ENCODE data around the gene XRCC1. TPM values are rescaled to one million over a fixed set of nuclear protein-coding genes. Genes with fewer than 3 reads are reported as not detected.
A peak's percentile ranks its signal among the peaks of the same experiment; 100 is the strongest.
"Not testable (repeated sequence)": the region's sequence is repeated elsewhere in the genome, so short reads cannot be mapped to it uniquely, and the experiment has no call there.

Gene XRCC1
- total RNA-seq, 2 donors from 2014 or later = 36.9 to 39.5 TPM

GRCh38 chr19:43524922-43525835, 50.1 kb downstream of the XRCC1 start:
- ATAC-seq (peak; percentile 65 to 67), DNase-seq (ENCODE audit: low spot score in 2 of 2) (peak; percentile 42 to 69)
- Mint-ChIP-seq H3K9me3 (no peaks in the 10 kb centered on the region), H3K36me3 (peaks cover 6 to 10% of the 10 kb centered on the region in 2 donors), H3K27ac (peak overlapping the region; percentile 89 to 98)

- not testable (repeated sequence) for H3K27ac Mint-ChIP-seq; ATAC-seq; H3K9me3 Mint-ChIP-seq; H3K36me3 Mint-ChIP-seq; DNase-seq (ENCODE audit: low spot score in 2 of 2)
These were observed 51.6 kb downstream of the XRCC1 start for GRCh38 chr19:43523696-43524095.

GRCh38 chr19:43522929-43523328, 52.4 kb downstream of the XRCC1 start:
- Mint-ChIP-seq H3K27ac (peak overlapping the region; percentile 75), H3K9me3 (no peaks in the 10 kb centered on the region), H3K36me3 (peaks cover 6 to 10% of the 10 kb centered on the region in 2 donors)
- DNase-seq (ENCODE audit: low spot score in 2 of 2) (no peak), ATAC-seq (no peak)

GRCh38 chr19:43519436-43520088, 55.8 kb downstream of the XRCC1 start:
- DNase-seq (ENCODE audit: low spot score in 2 of 2) = peak; percentile 80 to 86
- Mint-ChIP-seq H3K36me3 (peaks cover 0 to 6% of the 10 kb centered on the region in 2 donors), H3K9me3 (no peaks in the 10 kb centered on the region), H3K27ac (peak overlapping the region in 1 of 2 donors; percentile 13)
- peak; percentile 99 to 100 for ATAC-seq

- Mint-ChIP-seq H3K36me3 (peaks cover 0 to 5% of the 10 kb centered on the region in 2 donors), H3K27ac (peak overlapping the region in 1 of 2 donors; percentile 86), H3K9me3 (no peaks in the 10 kb centered on the region)
- ATAC-seq (no peak), DNase-seq (ENCODE audit: low spot score in 2 of 2) (no peak)
These were observed 57.3 kb downstream of the XRCC1 start for GRCh38 chr19:43518051-43518450.

- H3K36me3 Mint-ChIP-seq = peaks cover 5 to 12% of the 10 kb centered on the region in 2 donors
- not testable (repeated sequence) for H3K27ac Mint-ChIP-seq; H3K9me3 Mint-ChIP-seq; DNase-seq (ENCODE audit: low spot score in 2 of 2); ATAC-seq
These were observed 62.9 kb downstream of the XRCC1 start for GRCh38 chr19:43512399-43512798.

GRCh38 chr19:43511324-43511723, 64.0 kb downstream of the XRCC1 start:
- Mint-ChIP-seq H3K36me3 (peaks cover 5 to 13% of the 10 kb centered on the region in 2 donors), H3K27ac (no peak overlapping the region), H3K9me3 (no peaks in the 10 kb centered on the region)
- ATAC-seq (no peak), DNase-seq (ENCODE audit: low spot score in 2 of 2) (no peak)

- no peaks in the 10 kb centered on the region for H3K9me3 Mint-ChIP-seq
- peaks cover 5 to 19% of the 10 kb centered on the region in 2 donors for H3K36me3 Mint-ChIP-seq
- no peak overlapping the region for H3K27ac Mint-ChIP-seq
- DNase-seq (ENCODE audit: low spot score in 2 of 2) (no peak), ATAC-seq (no peak)
These were observed 64.6 kb downstream of the XRCC1 start for GRCh38 chr19:43510713-43511112.

- no peaks in the 10 kb centered on the region for H3K9me3 Mint-ChIP-seq
- DNase-seq (ENCODE audit: low spot score in 2 of 2) = no peak
- peak overlapping the region in 1 of 2 donors; percentile 81 for H3K27ac Mint-ChIP-seq
- H3K36me3 Mint-ChIP-seq = peaks cover 11 to 20% of the 10 kb centered on the region in 2 donors
- ATAC-seq = no peak
These were observed 67.4 kb downstream of the XRCC1 start for GRCh38 chr19:43507880-43508279.

- Mint-ChIP-seq H3K9me3 (no peaks in the 10 kb centered on the region), H3K36me3 (peaks cover 13 to 20% of the 10 kb centered on the region in 2 donors), H3K27ac (peak overlapping the region in 1 of 2 donors; percentile 26)
- ATAC-seq (no peak), DNase-seq (ENCODE audit: low spot score in 2 of 2) (no peak)
These were observed 68.7 kb downstream of the XRCC1 start for GRCh38 chr19:43506629-43507028.

- Mint-ChIP-seq H3K9me3 (no peaks in the 10 kb centered on the region), H3K27ac (peak overlapping the region in 1 of 2 donors; percentile 26), H3K36me3 (peaks cover 13 to 17% of the 10 kb centered on the region in 2 donors)
- DNase-seq (ENCODE audit: low spot score in 2 of 2) = no peak
- no peak for ATAC-seq
These were observed 69.4 kb downstream of the XRCC1 start for GRCh38 chr19:43505941-43506340.

- peaks cover 13 to 14% of the 10 kb centered on the region in 2 donors for H3K36me3 Mint-ChIP-seq
- DNase-seq (ENCODE audit: low spot score in 2 of 2) (no peak), ATAC-seq (no peak)
- H3K27ac Mint-ChIP-seq = peak overlapping the region in 1 of 2 donors; percentile 93
- no peaks in the 10 kb centered on the region for H3K9me3 Mint-ChIP-seq
These were observed 70.2 kb downstream of the XRCC1 start for GRCh38 chr19:43505186-43505456.

GRCh38 chr19:43504426-43505185, 70.7 kb downstream of the XRCC1 start, which contains the start of gene PHLDB3:
Gene PHLDB3, minus strand, starts transcription at chr19:43504746. Its CDS starts 628 bp downstream, at chr19:43504118.
- Mint-ChIP-seq H3K36me3 (peaks cover 13 to 14% of the 10 kb centered on the region in 2 donors), H3K9me3 (no peaks in the 10 kb centered on the region), H3K27ac (peak within 1 kb of the TSS; percentile 93 to 96)
- ATAC-seq (peak; percentile 37 to 40), DNase-seq (ENCODE audit: low spot score in 2 of 2) (peak; percentile 58 to 61)

GRCh38 chr19:43503501-43504425, 71.6 kb downstream of the XRCC1 start:
- ATAC-seq (peak; percentile 94 to 95), DNase-seq (ENCODE audit: low spot score in 2 of 2) (peak; percentile 95 to 98)
- peak overlapping the region; percentile 93 to 96 for H3K27ac Mint-ChIP-seq
- peaks cover 11% of the 10 kb centered on the region in 2 donors for H3K36me3 Mint-ChIP-seq
- no peaks in the 10 kb centered on the region for H3K9me3 Mint-ChIP-seq

- DNase-seq (ENCODE audit: low spot score in 2 of 2) (no peak), ATAC-seq (no peak)
- Mint-ChIP-seq H3K36me3 (peaks cover 7 to 8% of the 10 kb centered on the region in 2 donors), H3K9me3 (no peaks in the 10 kb centered on the region), H3K27ac (peak overlapping the region in 1 of 2 donors; percentile 93)
These were observed 72.8 kb downstream of the XRCC1 start for GRCh38 chr19:43502419-43502976.

Measured in activated naive CD4-positive, alpha-beta T cell treated with anti-CD3 and anti-CD28 coated beads, Interleukin-2, amount 50 U/mL, for 72 hours (primary cell).